SW480 (cell line): ENCODE data around the gene SP7.
A peak's percentile ranks its signal among the peaks of the same experiment; 100 is the strongest.
"Not testable (repeated sequence)": the region's sequence is repeated elsewhere in the genome, so short reads cannot be mapped to it uniquely, and the experiment has no call there.

Experiments used
- DNase-seq: peaks from one replicate; pipeline ENCODE4 v3.0.0-alpha.2; 2016; ENCODE audit warnings: low spot score

The SP7 gene

DNA sequence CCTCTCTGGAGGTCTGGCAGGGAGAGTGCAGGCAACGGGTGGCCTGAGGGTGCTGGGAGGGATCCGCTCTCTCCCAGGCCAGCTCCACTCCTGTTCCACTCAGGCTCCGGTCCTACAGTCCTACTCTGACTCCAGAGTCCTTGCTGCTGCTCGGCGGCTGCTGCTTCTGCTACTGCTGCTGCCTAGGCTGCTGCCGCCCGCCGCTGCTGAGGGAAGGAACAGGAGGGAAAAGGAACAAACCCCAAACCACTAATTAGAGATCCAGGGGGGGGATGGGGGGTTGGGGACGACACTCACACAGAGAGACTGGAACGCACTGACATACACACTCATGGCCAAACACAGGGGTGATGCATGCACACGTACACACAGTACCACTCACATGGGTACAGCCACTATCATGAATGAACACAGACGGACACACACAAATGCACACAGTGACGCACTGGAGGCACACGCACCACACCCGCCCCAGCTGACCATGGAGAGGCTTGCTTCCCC, at the start of gene SP7:
TSS of gene SP7 (minus strand) at position 174 of the 501 bp plus-strand sequence. CDS start 708 bp downstream, outside the sequence.
- DNase-seq = no peak

DNA sequence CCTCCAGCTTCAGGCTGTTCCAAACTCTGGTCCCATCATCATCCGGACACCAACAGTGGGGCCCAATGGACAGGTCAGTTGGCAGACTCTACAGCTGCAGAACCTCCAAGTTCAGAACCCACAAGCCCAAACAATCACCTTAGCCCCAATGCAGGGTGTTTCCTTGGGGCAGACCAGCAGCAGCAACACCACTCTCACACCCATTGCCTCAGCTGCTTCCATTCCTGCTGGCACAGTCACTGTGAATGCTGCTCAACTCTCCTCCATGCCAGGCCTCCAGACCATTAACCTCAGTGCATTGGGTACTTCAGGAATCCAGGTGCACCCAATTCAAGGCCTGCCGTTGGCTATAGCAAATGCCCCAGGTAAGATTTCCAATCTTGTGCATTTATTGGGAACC, 47.1 kb upstream of the SP7 start:
- no peak for DNase-seq

DNA sequence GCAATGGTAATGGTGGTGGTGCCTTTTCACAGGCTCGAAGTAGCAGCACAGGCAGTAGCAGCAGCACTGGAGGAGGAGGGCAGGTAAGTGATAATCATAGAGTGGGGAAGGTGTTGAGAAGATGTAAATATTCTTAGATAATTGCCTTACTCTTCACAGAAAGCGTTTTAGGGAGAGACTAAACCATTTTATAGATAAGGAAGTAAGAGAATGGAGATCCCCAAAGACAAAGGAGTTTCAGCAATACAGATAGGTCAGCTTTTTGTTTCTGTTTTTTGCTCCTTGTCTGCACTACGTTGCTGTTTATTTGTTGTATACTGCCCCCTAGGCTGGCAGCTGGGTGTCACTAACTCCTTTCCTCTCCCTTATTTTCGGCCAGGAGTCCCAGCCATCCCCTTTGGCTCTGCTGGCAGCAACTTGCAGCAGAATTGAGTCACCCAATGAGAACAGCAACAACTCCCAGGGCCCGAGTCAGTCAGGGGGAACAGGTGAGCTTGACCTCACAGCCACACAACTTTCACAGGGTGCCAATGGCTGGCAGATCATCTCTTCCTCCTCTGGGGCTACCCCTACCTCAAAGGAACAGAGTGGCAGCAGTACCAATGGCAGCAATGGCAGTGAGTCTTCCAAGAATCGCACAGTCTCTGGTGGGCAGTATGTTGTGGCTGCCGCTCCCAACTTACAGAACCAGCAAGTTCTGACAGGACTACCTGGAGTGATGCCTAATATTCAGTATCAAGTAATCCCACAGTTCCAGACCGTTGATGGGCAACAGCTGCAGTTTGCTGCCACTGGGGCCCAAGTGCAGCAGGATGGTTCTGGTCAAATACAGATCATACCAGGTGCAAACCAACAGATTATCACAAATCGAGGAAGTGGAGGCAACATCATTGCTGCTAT, 45.8 kb upstream of the SP7 start:
- peak; percentile 84 for DNase-seq

DNA sequence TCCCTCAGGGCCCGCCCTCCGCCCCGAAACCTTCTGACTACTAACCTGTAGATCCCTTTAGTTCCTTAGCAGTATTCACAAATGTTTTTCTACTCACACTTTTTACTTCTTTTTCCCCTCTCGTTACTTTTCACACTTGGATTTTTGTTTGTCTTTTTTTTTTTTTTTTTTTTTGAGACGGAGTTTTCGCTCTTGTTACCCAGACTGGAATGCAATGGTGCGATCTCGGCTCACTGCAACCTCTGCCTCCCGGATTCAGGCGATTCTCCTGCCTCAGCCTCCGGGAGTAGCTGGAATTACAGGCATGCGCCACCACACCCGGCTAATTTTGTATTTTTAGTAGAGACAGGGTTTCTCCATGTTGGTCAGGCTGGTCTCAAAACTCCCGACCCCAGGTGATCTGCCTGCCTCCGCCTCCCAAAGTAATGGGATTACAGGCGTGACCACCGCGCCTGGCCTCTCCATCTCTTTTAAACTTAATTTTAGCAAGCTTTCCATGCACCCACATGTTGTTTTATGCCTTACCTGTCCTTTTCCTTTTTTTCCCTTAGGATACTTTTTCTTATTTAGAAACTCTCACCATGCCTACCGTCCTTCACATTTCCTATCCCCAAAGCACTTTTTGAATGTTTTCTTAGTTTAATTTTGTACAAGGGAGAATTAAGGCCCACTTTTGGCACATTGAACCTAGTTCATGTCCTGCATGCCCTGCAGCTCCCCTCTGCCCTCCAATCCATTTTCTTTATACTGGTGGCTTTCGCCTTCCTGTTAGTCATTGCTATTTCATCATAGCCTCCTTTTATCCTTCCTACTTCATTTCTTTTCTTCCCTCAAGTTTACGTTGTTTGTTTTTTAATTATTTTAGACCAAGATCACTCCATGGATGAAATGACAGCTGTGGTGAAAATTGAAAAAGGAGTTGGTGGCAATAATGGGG, 44.9 kb upstream of the SP7 start:
- DNase-seq = peak; percentile 57

DNA sequence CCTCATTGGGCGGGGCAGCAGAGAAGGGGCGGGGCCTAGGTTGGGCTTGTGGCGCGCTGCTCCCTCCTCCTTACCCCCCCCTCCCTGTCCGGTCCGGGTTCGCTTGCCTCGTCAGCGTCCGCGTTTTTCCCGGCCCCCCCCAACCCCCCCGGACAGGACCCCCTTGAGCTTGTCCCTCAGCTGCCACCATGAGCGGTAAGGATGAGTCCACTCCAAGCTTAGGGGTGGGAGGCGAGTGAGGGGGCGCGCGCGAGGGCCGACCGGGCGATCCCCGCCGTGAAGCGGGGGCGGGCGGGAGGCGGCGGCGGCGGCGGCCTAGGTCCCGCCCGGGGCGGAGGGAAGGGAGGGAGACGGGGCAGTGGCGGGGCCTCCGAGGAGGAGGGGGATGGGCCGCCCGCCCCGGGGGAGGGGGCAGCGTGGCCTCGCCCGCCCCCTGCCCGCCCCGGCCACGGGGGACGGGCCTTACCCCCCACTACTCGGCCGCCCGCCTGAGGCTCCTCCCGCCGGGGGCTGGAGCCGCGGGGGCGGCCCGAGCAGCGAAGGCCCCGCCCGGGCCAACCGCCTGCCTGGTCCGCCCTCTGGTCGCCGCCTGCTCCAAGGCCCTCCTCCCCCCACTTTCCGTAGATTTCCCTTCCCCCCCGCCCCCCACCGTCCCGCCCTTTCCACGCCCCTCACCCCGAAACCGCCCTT, 44.1 kb upstream of the SP7 start, which contains the start of gene SP1:
TSS of gene SP1 (plus strand) at position 73 of the 690 bp plus-strand sequence. CDS start at position 189, 116 bp downstream.
- DNase-seq = peak; percentile 93

DNA sequence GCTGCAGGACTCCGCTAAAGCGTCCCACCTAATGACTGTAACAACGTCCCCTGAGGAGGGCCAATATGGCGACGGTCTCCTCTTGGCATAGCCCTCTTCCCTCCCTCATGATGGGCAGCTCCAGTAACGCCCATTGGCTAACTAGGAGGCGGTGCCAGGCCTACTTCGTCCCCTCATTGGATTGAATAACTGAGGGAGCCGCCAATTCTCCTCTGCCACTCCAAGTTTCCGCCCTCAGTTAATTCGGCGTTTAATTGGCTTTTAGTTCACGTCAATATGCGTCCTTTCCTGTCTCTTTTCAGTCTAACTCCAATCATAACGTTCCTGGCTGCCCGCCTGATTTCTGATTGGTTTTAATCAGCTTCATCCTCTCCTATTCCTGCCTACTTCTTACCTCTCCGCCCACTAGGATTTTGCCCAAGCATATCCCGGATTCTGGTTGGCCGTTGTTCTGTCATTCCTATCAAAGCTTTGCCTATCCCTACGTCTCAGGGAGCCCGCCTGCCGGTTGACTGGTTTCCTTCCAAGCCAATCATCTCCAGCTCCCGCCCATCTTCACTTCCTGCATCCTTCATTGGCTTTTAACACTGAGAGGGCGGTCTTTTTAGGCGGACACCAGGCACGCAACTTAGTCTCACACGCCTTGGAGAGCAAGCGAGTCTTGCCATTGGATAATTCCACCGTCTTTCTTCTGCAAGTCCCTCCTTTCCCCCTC, 43.4 kb upstream of the SP7 start:
- peak; percentile 100 for DNase-seq

DNA sequence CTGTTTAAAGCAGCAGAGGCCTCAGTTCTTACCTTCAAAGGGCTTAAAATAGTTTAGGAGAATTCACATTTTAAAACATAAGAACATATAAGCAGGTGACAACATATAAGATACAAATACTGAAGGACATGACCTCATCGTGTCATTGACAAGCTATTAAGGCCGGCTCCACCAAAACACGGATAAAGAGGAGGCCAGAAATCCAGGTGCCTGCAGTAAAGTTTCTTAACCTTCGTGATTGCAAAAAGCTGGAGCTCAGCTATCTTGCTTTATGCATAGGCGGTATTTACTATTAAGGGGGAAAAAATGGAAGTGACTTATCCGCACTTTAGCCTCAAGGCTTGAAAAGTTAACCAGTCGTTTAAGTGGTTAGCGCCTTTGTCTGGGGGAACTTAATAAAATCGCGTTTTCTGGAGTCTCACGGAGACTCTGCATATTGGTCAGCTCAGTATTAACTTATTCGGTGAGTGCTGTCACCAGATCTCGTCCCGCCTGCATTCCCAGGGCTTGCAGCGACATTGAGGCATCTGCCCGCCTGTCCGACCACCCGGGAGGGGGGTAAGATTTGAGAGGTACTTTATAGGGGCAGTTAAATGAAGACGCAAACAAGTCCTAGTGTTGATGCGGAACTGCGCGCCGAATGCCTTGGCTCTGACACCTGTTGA, 42.7 kb upstream of the SP7 start:
- peak; percentile 35 for DNase-seq

DNA sequence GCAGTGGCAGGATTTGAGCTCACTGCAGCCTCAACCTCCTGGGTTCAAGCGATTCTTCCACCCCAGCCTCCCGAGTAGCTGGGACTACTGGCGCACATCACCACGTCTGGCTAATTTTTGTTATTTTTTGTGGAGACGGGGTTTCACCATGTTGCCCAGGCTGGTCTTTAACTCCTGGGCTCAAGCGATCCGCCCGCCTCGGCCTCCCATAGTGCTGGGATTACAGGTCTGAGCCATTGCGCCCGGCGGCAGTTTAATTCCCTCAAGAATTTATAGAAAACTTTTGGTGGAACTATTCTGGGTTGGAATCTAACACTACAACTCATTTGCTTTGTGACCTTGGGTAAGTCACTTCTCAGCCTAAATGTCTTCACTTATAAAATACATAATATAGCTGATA, 42.1 kb upstream of the SP7 start:
- no peak for DNase-seq

DNA sequence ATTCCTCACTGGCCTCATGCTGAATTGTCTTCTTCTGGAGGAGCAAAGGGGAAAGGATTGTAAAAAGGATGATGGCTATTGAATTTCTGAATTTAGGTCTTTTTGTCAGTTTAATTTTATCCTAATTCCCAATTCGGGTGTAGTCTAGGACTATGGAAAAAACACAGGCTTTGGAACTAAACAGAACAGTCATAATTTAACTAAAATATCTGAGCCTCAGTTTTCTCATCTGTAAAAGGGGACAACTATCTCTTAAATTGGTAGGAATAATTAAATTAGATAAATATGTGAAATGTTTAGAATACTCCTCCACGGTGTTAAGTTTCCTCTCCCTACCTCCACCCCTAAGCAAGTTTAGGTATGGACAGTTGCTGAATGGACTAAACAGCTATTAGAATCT, 40.6 kb upstream of the SP7 start:
- DNase-seq = no peak

DNA sequence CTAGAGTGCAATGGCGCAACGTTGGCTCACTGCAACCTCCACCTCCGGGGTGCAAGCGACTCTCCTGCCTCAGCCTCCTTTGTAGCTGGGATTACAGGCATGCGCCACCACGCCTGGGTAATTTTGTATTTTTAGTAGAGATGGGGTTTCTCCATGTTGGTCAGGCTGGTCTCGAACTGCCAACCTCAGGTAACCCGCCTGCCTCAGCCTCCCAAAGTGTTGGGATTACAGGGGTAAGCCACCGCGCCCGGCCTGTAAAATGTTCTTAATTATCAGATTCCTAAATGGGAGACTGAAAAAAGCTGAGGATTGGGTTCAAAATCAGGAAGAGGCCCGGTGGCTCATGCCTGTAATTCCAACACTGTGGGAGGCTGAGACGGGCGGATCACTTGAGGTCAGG, 38.1 kb upstream of the SP7 start:
- DNase-seq = not testable (repeated sequence)

DNA sequence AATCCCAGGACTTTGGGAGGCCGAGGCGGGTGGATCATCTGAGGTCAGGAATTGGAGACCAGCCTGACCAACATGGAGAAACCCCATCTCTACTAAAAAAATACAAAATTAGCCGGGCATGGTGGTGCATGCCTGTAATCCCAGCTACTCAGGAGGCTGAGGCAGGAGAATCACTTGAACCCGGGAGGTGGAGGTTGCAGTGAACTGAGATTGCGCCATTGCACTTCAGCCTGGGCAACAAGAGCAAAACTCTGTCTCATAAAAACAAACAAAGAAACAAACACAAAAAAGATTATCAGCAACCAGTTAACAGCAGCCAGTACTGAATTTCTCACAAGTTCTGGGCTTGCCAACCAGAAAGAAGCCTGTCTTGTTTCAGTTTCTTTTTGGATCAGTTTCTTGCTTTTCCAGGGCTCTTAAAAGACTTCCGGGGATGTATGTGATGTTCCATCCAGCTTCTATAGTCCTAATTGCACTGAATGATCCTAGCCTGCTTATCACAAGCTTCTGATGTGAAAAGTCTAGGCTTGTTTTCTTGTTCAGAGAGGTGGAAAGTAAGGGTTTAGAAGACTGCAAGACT, 37.5 kb upstream of the SP7 start:
- DNase-seq = not testable (repeated sequence)

DNA sequence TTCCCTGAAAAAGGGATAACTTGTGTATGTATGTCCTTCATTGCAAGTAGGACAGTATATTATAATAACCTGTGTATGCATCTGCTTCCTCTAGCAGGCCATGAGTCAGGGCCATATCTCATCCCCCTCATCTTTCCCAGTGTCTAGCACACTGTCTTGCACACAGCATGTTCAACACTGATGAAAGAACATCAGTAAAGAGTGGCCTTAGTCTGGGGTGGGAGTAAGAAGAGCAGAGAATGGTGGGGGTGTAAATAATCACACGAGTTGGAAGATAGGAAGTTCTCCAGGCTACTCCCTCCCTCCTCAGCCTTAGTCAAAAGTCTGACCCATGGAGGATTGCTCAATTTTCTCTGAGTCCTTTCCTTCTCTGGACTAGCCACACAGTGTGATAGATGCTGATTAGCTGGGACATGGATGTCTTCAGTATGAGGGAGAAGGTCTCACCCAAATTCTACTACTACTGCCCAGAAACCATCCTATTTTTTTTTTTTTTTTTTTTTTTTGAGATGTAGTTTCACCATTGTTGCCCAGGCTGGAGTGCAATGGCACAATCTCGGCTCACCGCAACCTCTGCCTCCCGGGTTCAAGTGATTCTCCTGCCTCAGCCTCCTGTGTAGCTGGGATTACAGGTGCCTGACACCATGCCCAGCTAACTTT, 29.2 kb upstream of the SP7 start:
- no peak for DNase-seq

DNA sequence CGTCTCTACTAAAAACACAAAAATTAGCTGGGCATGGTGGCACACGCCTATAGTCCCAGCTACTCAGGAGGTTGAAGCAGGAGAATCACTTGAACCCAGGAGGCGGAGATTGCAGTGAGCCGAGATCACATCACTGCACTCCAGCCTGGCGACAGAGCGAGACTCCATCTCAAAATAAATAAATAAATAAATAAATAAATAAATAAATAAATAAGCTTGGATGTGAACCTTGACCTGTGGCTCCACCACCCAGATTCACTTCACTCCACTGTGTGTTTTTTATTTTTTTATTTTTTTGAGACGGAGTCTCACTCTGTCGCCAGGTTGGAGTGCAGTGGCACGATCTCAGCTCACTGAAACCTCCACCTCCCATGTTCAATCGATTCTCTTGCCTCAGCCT, 25.5 kb upstream of the SP7 start:
- DNase-seq = not testable (repeated sequence)

DNA sequence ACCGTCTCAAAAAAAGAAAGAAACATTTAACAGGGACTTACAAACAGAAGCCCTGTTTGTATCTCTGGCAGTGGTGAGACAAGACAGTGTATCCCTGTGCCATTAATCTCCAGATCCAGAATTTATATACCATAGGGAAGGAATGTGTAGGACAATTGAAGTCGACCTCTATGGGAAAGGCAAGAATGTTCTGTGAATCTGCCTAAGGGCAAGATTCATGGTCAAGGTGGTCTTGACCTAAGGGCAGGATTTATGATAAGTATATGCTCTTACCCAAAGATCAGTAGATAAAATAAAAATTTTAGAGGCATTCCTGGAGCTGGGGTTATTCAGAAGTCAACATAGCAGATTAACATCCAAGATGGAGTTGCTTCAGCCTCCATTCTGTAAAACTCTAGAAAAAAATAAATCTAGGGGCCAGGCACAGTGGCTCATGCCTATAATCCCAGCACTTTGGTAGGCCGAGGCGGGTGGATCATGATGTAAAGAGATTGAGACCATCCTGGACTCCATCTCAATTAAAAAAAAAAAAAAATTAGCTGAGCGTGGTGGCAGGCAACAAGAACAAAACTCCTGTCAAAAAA, 22.8 kb upstream of the SP7 start:
- DNase-seq = no peak

DNA sequence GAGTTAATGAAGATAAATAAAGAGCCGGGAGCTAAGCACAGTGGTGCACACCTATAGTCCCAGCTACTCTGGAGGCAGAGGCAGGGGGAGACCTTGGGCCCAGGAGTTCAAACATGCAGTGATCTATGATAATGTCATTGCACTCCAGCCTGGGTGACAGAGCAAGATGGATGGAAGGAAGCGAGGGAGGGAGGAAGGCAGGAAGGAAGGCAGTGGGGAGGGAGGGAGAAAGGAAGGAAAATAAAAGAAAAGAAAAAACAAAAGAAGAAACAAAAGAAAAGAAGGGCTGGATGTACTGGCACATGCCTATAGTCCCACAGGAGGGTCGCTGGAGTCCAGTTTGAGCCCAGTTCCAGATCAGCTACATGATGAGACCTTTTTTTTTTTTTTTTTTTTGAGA, 19.0 kb upstream of the SP7 start:
- no peak for DNase-seq

DNA sequence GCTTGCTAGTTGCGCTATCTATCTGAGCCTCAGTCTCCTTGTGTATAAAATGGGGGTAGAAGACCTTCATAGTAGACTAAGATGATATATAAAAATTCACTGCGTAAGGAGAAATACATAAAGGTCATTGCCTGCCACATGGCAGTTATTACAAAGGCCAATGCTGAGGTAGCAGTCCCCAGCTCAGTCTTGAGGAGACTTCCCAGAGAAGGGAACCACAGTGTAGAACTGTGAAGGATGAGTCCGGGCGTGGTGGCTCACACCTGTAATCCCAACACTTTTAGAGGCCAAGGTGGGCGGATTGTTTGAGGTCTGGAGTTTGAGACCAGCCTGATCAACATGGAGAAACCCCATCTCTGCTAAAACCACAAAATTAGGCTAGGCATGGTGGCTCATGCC, 17.1 kb upstream of the SP7 start:
- no peak for DNase-seq

DNA sequence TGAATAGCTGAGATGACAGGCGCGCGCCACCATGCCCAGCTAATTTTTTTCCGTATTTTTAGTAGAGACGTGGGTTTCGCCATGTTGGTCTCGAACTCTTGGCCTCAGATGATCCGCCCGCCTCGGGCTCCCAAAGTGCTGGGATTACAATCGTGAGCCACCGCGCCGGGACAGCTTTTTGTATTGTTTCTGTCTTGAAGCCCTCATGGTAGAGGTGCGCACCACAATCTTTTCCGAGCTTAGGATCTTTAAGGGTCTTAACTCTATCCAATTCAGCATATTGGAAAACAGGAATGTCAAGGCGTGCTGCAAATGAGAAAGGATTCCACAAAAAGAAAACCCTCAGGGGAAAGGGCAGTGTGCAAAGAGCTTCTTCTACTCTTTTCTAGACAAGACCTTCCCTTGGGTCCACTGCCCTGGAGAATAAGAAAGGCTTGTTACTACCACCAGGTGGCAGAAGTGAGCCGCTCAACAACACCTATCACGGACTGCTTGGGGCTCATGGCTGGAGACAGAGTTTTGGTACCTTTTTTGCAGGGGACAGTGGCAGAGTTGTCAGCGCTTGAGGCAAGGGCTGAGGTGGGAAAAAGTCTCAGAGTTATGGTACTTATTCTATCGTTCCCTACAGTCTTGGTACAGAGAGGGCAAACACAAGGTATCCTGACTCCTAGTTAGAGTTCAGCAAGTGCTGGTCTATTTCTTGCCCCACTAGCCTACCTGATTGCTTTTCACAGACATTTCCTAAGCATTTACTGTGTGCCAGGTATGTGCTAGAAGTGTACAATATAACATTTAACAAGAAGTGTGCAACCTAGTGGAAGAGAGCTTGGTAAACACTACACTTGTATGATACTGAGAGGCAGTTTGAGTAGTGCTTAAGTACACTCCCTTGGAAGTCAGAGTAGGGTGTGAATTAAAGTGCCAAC, 16.4 kb upstream of the SP7 start:
- peak; percentile 85 for DNase-seq

DNA sequence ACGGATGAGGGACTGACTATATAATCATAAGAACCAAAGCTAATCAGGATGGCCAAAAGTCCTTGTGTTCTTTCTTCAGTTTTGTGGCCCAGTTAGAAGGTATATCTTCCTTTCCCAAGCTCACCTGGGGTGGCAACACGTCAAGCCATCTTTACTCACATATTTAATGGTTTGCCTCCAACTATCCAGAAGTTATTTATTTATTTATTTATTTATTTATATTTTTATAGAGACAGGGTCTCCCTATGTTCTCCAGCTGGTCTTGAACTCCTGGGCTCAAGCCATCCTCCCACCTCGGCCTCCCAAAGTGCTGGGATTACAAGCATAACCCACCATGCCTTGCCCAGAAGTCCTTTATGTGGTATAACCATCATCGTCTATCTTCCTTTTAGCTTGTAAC, 11.8 kb upstream of the SP7 start:
- DNase-seq = no peak
